Measurements from ENCODE around the gene EDARADD. TPM values are rescaled to one million over a fixed set of nuclear protein-coding genes. Genes with fewer than 3 reads are reported as not detected.
"Not testable (repeated sequence)": the region's sequence is repeated elsewhere in the genome, so short reads cannot be mapped to it uniquely, and the experiment has no call there.

Gene EDARADD
- total RNA-seq (2014; rRNA removed; shearing (Covaris generic)) = 3.7 and 3.8 TPM in 2 replicates
- 0.33 and 0.63 TPM in 2 replicates for polyA plus RNA-seq (2015; cell fraction: cytosol; rRNA removed)
- 0.11 and 0.60 TPM in 2 replicates for polyA plus RNA-seq (2015; cell fraction: nucleus; rRNA removed)

GRCh38 chr1:236393681-236394481 lies at the start of gene EDARADD:
Gene EDARADD (plus strand): TSS chr1:236394286. CDS start chr1:236394445, 159 bp downstream.
- DNase-seq (ENCODE audit: low read depth) = peak; percentile 69

GRCh38 chr1:236345728-236346127 lies 48.4 kb upstream of the EDARADD start:
- peak; percentile 42 for DNase-seq (ENCODE audit: low read depth)

DNA sequence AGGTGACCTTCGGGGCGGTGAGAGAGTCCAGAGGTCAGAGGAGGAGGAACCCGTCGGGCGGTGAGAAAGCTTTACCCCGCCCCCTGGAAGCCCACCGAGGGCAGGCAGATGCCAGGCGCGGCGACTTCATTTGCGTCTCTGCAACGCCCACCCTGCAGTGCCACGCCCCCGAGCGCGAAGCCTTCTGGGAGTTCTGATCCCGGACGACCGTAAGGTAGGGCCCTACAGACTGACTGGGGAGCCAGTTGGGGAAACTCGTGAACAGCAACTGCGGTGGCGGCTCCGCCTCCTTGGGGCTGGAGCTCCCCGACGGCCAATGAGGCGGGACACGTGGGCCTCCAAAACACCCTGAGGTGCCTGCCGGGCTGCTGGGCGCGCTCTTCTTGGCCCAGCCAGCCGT lies 46.0 kb upstream of the EDARADD start:
- DNase-seq (ENCODE audit: low read depth) = no peak

- DNase-seq (ENCODE audit: low read depth) = no peak
These were observed 43.8 kb upstream of the EDARADD start for GRCh38 chr1:236350308-236350707.

- no peak for DNase-seq (ENCODE audit: low read depth)
These were observed 42.1 kb upstream of the EDARADD start for GRCh38 chr1:236351875-236352573.

- not testable (repeated sequence) for DNase-seq (ENCODE audit: low read depth)
These were observed 41.3 kb upstream of the EDARADD start for GRCh38 chr1:236352747-236353146.

- DNase-seq (ENCODE audit: low read depth) = no peak
These were observed 40.3 kb upstream of the EDARADD start for GRCh38 chr1:236353813-236354212.

- peak; percentile 51 for DNase-seq (ENCODE audit: low read depth)
These were observed 39.5 kb upstream of the EDARADD start for GRCh38 chr1:236354330-236355147.

DNA sequence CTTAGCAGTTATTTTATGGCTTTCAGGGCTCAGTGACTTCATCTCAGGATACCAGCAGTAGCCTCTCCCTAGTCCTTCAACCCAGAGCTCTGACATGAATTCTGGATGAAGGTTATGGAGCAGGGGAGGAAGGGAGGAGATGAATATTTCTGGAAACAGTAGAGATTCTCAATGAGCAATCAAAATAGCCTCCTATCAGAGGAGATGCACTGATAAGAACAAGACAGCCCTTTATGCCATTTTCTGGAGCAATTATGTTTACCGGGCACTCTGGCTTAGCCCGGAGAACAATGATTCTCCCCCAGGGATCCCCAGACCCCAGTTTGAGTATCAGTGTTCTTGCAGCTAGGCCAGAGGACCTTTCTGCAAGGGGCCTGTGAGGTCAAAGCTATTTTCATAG lies 37.9 kb upstream of the EDARADD start:
- DNase-seq (ENCODE audit: low read depth) = no peak

DNA sequence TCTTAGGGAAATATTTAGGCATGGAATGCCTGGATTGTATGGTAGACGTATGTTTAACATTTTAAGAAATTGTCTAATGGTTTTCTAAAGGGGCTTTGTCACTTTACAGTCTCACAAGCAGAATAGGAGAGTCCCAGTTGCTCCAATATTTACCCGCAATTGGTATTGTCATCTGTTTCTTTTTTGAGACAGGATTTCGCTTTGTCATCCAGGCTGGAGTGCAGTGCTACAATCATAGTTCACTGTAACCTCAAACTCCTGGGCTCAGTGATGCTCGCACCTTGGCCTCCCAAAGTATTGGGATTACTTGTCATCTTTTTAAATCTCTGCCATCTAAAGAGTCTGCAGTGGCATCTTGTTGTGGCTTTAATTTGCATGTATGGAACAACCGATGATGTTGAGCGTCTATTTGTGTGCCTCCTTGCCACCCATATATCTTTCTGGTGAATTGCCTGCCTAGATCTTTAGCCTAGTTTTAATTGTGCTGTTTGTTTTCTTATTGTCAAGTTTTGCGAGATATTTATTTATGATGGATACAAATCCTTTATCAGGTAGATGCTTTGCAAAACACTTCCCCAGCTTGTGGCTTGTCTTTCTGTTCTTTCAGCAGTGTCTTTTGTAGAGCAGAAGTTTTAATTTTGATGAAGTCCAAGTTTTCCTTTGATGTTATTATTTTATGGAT lies 32.0 kb upstream of the EDARADD start:
- no peak for DNase-seq (ENCODE audit: low read depth)

- no peak for DNase-seq (ENCODE audit: low read depth)
These were observed 30.8 kb upstream of the EDARADD start for GRCh38 chr1:236363237-236363636.

- DNase-seq (ENCODE audit: low read depth) = no peak
These were observed 28.0 kb upstream of the EDARADD start for GRCh38 chr1:236365999-236366570.

GRCh38 chr1:236366681-236367080 lies 27.4 kb upstream of the EDARADD start:
- DNase-seq (ENCODE audit: low read depth) = not testable (repeated sequence)

GRCh38 chr1:236370420-236370819 lies 23.7 kb upstream of the EDARADD start:
- DNase-seq (ENCODE audit: low read depth) = no peak

- no peak for DNase-seq (ENCODE audit: low read depth)
These were observed 23.0 kb upstream of the EDARADD start for GRCh38 chr1:236371083-236371482.

DNA sequence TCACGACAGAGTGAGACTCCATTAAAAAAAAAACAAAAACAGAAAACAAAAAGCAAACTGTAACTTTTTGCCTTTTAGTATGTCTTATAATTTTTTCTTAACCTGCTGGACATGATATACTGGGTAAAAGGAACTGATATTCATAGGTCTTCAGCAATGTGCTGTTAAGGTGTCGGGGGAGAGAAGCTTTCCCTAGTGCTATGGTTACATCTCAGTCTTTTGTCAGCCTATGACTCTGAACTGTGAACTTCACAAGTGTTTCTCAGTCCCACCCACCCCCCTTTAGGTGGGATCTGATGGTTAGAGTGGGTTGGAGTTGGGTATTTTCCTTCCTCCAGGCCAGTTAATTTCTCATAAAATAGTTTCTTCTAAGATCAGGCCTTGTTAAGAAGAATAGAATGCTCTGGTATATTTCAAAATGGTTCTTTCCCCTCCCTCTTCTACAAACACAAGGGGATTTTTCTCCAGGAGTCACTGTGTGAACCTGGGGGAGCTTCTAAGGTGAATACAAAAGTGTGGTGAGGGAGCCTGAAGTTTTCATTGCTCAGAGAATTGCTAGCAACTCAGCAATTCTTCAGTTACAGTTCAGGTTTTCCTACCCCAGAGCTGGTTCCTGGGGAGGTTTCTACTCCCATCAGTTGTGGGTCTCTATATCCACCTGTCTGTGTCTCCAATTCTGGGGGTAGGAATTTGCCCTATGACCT lies 16.1 kb upstream of the EDARADD start:
- DNase-seq (ENCODE audit: low read depth) = no peak

- no peak for DNase-seq (ENCODE audit: low read depth)
These were observed 12.4 kb upstream of the EDARADD start for GRCh38 chr1:236381565-236382158.

- DNase-seq (ENCODE audit: low read depth) = no peak
These were observed 5.8 kb upstream of the EDARADD start for GRCh38 chr1:236388332-236388731.

- no peak for DNase-seq (ENCODE audit: low read depth)
These were observed 4.8 kb upstream of the EDARADD start for GRCh38 chr1:236389253-236389652.

GRCh38 chr1:236391008-236391407 lies 3.1 kb upstream of the EDARADD start:
- no peak for DNase-seq (ENCODE audit: low read depth)

Data from HT1080 (cell line).